ENCODE measurements around the gene SLC36A1.

DNA sequence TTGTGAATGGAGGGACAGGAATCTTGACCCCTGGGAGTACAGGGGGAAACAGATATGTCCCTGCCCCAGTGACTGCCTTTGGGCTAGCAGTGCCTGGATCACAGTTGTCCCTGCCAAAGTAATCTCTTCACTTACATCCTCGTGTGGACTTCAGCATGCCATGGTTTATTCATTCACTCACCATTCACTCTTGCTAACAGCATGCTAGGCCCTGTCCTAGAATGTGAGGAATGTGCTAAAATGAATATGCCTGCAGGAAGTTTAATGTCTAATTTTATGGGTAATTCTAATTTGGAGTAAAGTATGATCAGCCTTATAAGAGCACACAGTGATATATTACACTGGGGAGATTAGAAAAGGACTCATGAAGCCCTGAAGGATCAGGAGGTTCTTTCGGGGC is 80.8 kb downstream of the SLC36A1 start:
- TF ChIP-seq, protein P1, sequence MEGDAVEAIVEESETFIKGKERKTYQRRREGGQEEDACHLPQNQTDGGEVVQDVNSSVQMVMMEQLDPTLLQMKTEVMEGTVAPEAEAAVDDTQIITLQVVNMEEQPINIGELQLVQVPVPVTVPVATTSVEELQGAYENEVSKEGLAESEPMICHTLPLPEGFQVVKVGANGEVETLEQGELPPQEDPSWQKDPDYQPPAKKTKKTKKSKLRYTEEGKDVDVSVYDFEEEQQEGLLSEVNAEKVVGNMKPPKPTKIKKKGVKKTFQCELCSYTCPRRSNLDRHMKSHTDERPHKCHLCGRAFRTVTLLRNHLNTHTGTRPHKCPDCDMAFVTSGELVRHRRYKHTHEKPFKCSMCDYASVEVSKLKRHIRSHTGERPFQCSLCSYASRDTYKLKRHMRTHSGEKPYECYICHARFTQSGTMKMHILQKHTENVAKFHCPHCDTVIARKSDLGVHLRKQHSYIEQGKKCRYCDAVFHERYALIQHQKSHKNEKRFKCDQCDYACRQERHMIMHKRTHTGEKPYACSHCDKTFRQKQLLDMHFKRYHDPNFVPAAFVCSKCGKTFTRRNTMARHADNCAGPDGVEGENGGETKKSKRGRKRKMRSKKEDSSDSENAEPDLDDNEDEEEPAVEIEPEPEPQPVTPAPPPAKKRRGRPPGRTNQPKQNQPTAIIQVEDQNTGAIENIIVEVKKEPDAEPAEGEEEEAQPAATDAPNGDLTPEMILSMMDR (IDR thresholded peaks at IDR 0.05; ENCODE audit: low read depth, low read length, poor library complexity, severe bottlenecking): no peak
- TF ChIP-seq EZH2phosphoT487 (IDR thresholded peaks at IDR 0.05; ENCODE audit: borderline replicate concordance, low read length): no peak
